GM12892 (cell line): ENCODE data around the gene PLK3.

ENCODE experiments used
- POLR2A ChIP-seq: IDR thresholded peaks from 2 replicates; pipeline ENCODE4 v1.6.1; 2011; ENCODE audit warnings: low read depth, low read length, control low read depth
- POLR2AphosphoS5 ChIP-seq: IDR thresholded peaks from 2 replicates; pipeline ENCODE4 v1.6.1; 2011; ENCODE audit warnings: low read depth, low read length, control low read depth

DNA sequence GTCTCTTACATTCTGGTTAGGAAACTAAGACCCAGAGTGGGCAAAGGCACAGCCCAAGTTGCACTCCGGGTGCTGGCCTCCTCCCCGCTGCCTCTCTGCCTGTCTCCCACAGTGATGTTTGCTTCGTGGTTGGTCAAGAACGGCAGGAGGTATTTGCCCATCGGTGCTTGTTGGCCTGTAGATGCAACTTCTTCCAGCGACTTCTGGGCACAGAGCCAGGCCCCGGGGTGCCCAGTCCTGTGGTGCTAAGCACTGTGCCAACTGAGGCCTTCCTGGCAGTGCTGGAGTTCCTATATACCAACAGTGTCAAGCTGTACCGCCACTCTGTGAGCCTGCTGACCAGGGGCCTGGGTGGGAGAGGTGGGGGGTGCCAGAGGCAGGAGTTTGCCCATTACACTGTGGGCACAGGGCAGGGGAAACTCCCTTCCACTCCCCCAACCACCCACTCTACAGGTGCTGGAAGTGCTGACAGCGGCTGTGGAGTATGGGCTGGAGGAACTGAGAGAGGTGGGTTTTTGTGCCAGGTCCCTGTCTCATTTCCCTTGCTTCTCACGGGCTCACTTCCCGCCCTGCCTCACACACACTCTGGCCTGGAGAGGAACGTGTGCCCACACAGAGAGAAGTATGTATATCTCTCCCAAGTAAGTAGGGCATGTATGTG lies 10.1 kb downstream of the PLK3 start:
- TF ChIP-seq POLR2A (no peak), POLR2AphosphoS5 (no peak)
